Lower leg skin (tissue), 3 donors: ENCODE measurements around the gene IGFL4.

Experiments used
- POLR2A ChIP-seq, 2 donors: fragments of 450-650 bp; IDR thresholded peaks; one replicate each; pipeline ENCODE4 v1.6.1; 2016 to 2017; ENCODE audit warnings: antibody characterized with exemption in 2 of 2, mild to moderate bottlenecking in 1 of 2, moderate library complexity in 1 of 2
- TF ChIP-seq, protein P1 (sequence below), 3 donors: fragments of 450-650 bp; IDR thresholded peaks; one replicate each; pipeline ENCODE4 v1.5.1; 2016; ENCODE audit warnings: antibody characterized with exemption in 3 of 3, mild to moderate bottlenecking in 3 of 3, moderate library complexity in 2 of 3

DNA sequence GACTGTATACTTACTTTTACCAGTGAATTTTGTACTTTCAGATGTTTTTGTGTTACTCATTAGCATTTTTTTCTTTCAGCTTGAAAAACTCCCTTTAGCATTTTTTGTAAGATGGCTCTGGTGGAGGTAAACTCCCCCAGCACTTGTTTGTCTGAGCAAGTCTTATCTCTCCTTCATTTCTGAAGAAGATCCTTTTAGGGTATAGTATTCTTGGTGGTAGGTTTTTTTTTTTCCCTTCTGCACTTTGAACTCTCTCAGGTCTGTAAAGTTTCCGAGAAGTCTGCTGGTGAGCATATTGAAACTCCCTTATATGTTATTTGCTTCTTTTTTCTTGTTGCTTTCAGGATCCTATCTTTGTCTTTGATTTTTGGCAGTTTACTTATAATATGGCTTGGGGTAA, 48.6 kb upstream of the IGFL4 start:
- TF ChIP-seq, protein P1, sequence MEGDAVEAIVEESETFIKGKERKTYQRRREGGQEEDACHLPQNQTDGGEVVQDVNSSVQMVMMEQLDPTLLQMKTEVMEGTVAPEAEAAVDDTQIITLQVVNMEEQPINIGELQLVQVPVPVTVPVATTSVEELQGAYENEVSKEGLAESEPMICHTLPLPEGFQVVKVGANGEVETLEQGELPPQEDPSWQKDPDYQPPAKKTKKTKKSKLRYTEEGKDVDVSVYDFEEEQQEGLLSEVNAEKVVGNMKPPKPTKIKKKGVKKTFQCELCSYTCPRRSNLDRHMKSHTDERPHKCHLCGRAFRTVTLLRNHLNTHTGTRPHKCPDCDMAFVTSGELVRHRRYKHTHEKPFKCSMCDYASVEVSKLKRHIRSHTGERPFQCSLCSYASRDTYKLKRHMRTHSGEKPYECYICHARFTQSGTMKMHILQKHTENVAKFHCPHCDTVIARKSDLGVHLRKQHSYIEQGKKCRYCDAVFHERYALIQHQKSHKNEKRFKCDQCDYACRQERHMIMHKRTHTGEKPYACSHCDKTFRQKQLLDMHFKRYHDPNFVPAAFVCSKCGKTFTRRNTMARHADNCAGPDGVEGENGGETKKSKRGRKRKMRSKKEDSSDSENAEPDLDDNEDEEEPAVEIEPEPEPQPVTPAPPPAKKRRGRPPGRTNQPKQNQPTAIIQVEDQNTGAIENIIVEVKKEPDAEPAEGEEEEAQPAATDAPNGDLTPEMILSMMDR (IDR thresholded peaks at IDR 0.05) = no peak
- no peak for TF ChIP-seq POLR2A (IDR thresholded peaks at IDR 0.05)
